GM18858 (cell line): ENCODE results near the gene ZNF444.
"Not testable (repeated sequence)": the region's sequence is repeated elsewhere in the genome, so short reads cannot be mapped to it uniquely, and the experiment has no call there.

ENCODE experiments used
- ATAC-seq: cut with Tn5 transposase; IDR thresholded peaks from one replicate; pipeline ENCODE4 v1.9.1; 2021; ENCODE audit not compliant: unreplicated experiment

The ZNF444 gene

DNA sequence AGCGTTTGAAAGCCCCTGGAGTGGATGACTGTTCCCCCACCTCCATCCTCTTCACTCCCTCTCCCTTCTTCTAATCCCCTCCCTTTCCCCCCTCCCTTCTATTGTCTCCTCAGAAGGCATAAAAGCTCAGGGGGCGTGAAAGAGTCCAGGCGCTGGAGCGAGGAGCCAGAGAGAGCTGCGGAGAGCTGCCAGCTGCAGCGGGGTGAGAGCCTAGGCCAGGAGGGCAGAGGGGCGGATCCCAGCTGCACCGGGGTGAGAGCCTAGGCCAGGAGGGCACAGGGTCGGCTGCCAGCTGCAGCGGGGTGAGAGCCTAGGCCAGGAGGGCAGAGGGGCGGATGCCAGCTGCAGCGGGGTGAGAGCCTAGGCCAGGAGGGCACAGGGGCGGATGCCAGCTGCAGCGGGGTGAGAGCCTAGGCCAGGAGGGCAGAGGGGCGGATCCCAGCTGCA is 34.8 kb downstream of the ZNF444 start, which contains the start of gene GALP:
Gene GALP, plus strand, starts transcription at position 148 of the 447 bp plus-strand sequence. CDS start 1,101 bp downstream, outside the sequence.
- not testable (repeated sequence) for ATAC-seq

DNA sequence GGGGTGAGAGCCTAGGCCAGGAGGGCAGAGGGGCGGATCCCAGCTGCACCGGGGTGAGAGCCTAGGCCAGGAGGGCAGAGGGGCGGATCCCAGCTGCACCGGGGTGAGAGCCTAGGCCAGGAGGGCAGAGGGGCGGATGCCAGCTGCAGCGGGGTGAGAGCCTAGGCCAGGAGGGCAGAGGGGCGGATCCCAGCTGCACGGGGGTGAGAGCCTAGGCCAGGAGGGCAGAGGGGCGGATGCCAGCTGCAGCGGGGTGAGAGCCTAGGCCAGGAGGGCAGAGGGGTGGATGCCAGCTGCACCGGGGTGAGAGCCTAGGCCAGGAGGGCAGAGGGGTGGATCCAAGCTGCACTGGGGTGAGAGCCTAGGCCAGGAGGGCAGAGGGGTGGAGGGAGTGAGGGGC is 35.2 kb downstream of the ZNF444 start:
- not testable (repeated sequence) for ATAC-seq

DNA sequence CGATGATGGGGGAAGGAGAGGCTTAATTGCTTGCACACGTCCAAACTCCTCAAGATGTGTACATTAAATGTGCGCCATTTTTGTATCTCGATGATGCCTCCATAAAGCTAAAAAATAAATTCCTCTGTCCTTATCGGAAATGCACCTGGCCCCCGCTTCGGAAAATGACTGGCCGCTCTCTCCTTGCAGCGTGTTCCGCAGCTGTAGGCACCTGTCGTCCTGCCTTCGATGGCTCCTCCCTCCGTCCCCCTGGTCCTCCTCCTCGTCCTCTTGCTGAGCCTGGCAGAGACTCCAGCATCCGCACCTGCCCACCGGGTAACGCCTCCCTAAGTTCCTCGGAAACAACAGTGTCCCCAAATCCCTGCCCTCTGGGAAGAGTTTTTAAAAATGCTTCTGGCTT is 35.8 kb downstream of the ZNF444 start:
- no peak for ATAC-seq

DNA sequence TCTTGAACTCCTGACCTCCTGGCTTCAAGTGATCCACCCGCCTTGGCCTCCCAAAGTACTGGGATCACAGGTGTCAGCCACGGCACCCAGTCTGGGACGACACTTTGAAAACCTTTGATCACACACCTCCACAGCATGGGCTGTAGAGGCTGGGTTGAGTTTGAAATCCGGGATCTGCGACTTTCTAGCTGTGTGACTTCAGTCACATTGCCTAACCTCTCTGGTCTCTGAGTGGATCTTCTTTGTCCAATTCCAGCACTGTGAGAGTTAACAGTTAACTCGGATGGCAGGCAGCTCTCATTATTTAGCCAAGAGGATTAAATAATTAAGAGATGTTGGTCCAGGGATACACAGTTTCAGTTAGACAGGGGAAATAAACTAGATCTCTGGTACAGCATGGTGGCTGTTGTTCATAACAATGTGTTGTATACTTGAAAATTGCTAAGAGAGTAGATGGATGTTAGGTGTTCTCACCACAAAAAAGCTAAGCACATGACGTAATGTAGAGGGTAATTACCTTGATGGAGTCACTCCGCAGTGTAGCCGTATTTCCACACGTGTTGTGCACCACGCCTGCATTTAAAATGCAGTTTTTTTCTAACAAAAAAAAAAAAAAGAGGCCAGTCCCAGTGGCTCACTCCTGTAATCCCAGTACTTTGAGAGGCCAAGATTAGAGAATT is 36.6 kb downstream of the ZNF444 start:
- ATAC-seq = no peak

DNA sequence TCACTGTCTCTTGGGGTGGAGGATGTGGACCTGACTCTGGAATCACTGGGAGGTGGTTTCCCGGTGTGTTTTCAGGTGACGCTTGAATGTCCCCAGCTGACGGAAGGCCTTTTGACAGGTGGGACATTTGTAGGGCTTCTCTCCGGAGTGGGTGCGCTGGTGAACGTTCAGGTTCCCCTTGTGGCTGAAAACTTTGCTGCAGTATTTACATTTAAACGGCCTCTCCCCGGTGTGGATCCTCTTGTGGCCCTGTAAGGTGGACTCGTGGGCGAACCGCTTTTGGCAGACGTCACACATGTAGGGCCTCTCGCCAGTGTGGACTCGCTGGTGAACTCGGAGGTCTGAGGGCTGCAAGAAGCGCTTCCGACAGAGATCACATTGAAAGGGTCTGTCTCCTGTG is 48.7 kb downstream of the ZNF444 start:
- ATAC-seq = no peak

DNA sequence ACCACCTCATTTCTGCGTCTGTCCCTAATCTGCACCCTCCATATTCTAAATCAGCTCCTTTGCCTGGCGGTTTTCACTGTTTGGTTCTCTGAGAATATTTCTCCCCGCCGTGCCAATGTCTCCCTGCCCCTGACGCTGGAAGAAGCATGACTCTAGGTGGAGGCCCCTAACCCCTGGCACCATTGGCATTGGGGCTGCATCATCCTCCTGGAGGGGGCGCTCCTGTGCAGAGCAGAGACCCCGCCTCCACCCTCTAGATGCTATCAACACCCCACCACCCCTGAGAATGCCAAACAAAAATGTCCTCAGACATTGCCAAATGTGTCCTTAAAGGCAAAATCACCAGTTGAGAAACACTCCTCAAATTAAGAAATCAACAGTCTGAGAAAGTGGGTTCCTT is 50.0 kb downstream of the ZNF444 start:
- ATAC-seq = no peak

DNA sequence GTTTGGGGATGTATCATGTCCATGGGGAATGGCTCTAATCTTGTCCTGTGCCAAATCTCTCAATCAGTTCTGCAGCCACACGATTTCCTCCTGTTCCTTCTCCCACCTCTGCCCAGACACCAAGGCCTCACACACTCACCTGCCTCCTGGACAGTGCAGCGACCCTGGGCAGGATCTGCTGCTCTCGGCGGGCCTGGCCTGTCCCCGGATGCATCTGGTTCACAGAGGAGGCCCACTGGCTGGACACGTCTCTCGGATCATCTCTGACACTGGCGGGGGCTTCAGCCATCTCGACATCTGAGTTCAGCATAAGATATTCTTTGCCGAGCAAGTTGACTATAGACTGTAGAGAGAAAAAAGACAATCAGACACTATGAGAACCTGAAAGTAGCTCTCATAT is 50.6 kb downstream of the ZNF444 start:
- no peak for ATAC-seq

DNA sequence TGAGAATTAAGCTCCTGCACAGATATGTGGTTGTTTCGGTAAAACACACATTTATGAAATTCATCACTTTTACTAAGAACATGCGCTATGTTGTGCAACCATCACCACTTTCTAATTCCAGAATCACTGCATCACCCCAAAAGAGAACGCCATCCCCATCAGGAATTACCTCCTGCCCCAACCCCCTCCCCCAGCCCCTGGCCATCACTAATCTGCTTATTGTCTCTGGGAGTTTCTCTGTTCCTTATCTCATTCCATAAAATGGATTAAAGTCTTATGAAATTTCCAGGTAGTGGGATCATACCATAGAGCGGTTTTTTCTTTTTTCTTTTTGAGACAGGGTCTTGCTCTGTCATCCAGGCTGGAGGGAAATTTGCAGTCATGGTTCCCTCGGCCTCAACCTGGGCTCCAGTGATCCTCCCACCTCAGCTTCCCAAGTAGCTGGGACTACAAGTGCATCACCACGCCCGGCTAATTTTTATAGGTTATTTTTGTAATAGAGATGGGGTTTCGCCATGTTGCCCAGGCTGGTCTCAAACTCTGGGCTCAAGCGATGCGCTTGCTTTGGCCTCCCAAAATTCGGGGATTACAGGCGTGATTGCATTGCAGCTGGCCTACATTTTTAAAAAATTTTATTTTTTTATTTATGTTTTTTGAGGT is 53.0 kb downstream of the ZNF444 start:
- no peak for ATAC-seq

DNA sequence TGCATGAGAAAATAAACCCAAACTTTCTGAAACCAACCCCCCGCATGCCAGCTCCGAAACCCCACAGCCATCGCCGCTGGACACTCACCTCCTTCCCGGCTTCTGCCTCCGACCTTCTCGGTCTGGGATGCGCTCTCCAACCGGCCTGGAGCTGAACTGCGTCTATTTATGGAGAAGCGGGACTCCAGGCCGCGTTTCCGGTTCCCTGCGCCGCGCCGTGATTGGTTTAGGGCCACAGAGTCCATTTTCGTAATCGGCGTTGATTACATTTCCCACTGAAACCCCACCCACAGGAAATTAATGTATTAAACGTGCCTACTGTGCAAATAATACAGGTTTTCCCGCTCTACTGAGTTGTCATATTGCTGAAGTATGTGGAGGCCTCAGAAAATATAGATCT is 56.6 kb downstream of the ZNF444 start, which contains the start of gene ZSCAN5B:
Gene ZSCAN5B, minus strand, starts transcription at position 138 of the 400 bp plus-strand sequence. CDS start 4,731 bp downstream, outside the sequence.
- not testable (repeated sequence) for ATAC-seq

DNA sequence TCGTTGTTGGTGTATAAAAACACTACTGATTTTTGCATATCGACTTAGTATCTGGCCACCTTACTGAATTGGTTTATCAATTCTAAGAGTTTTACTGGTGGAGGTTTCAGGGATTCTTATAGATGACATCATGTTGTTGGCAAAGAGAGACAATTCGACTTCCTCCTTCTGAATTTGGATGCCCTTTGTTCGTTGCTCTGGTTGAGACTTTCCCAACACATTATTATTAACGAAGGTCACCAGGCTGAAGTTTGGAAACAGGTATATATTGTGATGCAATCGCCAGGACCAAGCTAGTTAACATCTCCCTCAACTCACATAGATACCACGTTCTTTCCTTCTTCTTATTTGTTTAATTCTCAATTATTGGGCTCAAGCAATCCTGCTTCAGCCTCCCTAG is 58.6 kb downstream of the ZNF444 start:
- ATAC-seq = no peak

DNA sequence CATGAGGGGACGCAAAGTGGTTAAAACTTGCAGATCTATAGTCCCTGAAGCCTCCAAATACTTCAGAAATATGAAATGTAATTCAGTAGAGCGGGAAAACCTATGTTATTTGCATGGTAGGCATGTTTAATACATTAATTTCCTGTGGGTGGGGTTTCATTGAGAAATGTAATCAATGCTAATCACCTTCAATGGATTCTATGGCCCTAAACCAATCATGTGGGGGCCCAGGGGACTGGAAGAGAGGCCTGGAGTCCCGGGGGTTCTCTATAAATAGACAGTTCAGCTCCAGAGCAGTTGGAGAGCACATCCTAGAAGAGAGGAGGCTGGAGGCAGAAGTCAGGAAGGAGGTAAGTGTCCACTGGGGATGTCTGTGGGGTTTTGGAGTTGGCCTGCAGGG is 60.9 kb downstream of the ZNF444 start, which contains the start of gene ZSCAN5C:
Gene ZSCAN5C, plus strand, starts transcription at position 301 of the 400 bp plus-strand sequence. CDS start 3,641 bp downstream, outside the sequence.
- no peak for ATAC-seq

DNA sequence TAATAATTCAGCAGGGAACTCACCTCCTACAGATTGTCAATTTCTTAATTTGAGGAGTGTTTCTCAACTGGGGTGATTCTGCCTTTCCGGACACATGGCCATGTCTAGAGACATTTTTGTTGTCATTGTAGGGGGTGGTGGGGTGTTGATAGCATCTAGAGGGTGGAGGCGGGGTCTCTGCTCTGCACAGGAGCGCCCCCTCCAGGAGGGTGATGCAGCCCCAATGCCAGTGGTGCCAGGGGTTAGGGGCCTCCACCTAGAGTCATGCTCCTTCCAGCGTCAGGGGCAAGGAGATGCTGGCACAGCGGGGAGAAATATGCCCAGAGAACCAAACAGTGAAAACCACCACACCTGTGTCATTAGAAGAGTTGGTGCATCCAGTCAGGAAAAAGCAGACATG is 66.5 kb downstream of the ZNF444 start:
- ATAC-seq = not testable (repeated sequence)

DNA sequence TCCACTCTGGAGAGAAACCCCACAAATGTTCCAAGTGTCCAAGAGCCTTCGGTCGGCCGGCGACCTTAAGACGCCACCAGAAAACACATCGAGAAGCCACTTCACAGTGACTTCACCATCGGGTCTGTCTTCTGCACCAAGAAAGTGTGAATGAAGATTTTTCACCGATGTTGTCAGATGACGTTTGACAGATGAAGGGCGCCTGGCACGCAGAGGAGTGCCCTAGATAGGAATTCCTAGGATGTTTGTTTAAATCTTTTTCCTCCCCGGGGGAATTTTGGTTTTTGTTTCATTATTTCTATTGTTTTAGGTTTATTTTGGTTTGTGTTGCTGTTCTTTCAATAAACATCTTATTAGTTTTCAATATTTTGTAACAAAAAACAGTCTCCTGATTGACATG is 68.0 kb downstream of the ZNF444 start:
- no peak for ATAC-seq

DNA sequence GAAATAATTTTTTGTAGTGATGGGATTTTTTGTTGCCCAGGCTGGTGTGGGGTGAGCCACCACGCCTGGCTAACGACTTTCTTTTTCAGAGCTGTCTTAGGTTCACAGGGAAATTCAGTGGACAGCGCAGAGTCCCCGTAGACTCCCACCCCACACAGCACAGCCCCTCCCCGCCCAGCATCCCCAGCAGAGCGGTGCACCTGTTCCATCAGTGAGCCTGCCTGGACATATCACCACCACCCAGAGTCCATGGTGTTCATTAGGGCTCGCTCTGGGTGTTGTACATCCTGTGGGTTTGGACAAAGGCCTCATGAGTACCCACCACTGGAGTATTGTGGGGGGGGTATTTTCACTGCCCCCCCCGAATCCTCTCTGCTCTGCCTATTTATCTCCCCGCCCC is 68.9 kb downstream of the ZNF444 start:
- ATAC-seq = not testable (repeated sequence)
